Esophagus squamous epithelium (tissue), 5 donors: Measurements from ENCODE around the gene MAIP1. TPM values are rescaled to one million over a fixed set of nuclear protein-coding genes. Genes with fewer than 3 reads are reported as not detected.

Experiments
- DNase-seq: peaks from one replicate; lab custom pipeline; 2025; lab: John Stamatoyannopoulos, UW
- H3K27ac ChIP-seq, 4 donors: fragments of 200-600 bp; sonication (generic); one replicate each; pipeline ENCODE4 v1.5.1; 2016 to 2019; ENCODE audit warnings: mild to moderate bottlenecking in 1 of 4
- H3K27me3 ChIP-seq, 4 donors: fragments of 200-600 bp; sonication (generic); 1 replicate in 3 of 4; 2 replicates in 1 of 4; pipeline versions ENCODE4 v1.5.1 to v1.6.0; 2017 to 2021; ENCODE audit warnings: antibody characterized with exemption in 1 of 4
- H3K36me3 ChIP-seq, 3 donors: fragments of 200-600 bp; sonication (generic); one replicate each; pipeline ENCODE4 v1.5.1; 2016 to 2019
- H3K4me1 ChIP-seq, 3 donors: fragments of 200-600 bp; sonication (generic); one replicate each; pipeline ENCODE4 v1.5.1; 2017 to 2019
- H3K4me3 ChIP-seq, 4 donors: fragments of 200-600 bp; sonication (generic); 1 replicate in 3 of 4; 2 replicates in 1 of 4; pipeline ENCODE4 v1.5.1; 2016 to 2019; ENCODE audit warnings: mild to moderate bottlenecking in 2 of 4, moderate library complexity in 1 of 4
- H3K9me3 ChIP-seq, 3 donors: fragments of 200-600 bp; sonication (generic); one replicate each; pipeline ENCODE4 v1.5.1; 2016 to 2019
- CTCF ChIP-seq, 6 experiments: fragments of 450-650 bp in 4 of 6; fragments of 200-600 bp in 2 of 6; sonication (generic) in 2 of 6; IDR thresholded peaks; one replicate each; pipeline ENCODE4 v1.5.1; 2016 to 2019; ENCODE audit warnings: antibody characterized with exemption in 6 of 6, mild to moderate bottlenecking in 4 of 6, moderate library complexity in 4 of 6
- POLR2A ChIP-seq, 4 donors: fragments of 450-650 bp; IDR thresholded peaks; one replicate each; pipeline ENCODE4 v1.6.1; 2017; ENCODE audit warnings: antibody characterized with exemption in 4 of 4, mild to moderate bottlenecking in 4 of 4, moderate library complexity in 3 of 4
- WGBS, 2 donors: methylation state at CpG; one replicate each; pipeline ENCODE4 v1.1.5; 2018; 5-methylcytosine and 5-hydroxymethylcytosine counted together
- intact Hi-C: fragments of 100-400 bp; cut with DNase I; formaldehyde crosslinking; loops from one replicate; pipeline ENCODE4 v1.15.0; 2022
- total RNA-seq, 4 donors: library from RNA; depleted of rRNA; stranded (reverse); fragments of >200 nt; gene quantifications; one replicate each; pipeline ENCODE4 v1.1.0, GENCODE V29; 2016
- donor health status: DM: yes; HTN: yes; CAD: no.

Gene MAIP1
- total RNA-seq, 4 donors from 2014 or later = 10.4 to 27.4 (median 22.0) TPM

GRCh38 chr2:199968126-199968525 lies 12.7 kb downstream of the MAIP1 start:
- Histone ChIP-seq H3K27me3 (no peaks in the 10 kb centered on the region), H3K27ac (no peak overlapping the region), H3K4me3 (no peak overlapping the region), H3K36me3 (peaks cover 0 to 53% (median 0%) of the 10 kb centered on the region in 3 donors), H3K4me1 (no peaks in the 10 kb centered on the region), H3K9me3 (no peaks in the 10 kb centered on the region)
- DNase-seq = no peak
- intact Hi-C loops = no loop called here
- WGBS, 2 donors = 90 to 91% methylated on average over 1 of the region's 1 CpG
- TF ChIP-seq POLR2A (IDR thresholded peaks at IDR 0.05) = no peak
- TF ChIP-seq CTCF (IDR thresholded peaks at IDR 0.05) = no peak

- H3K9me3 ChIP-seq = no peaks in the 10 kb centered on the region
- WGBS, 2 donors = 83 to 92% methylated on average over 6 of the region's 6 CpGs
- intact Hi-C loops = no loop called here
- no peak overlapping the region for H3K27ac ChIP-seq
- no peaks in the 10 kb centered on the region for H3K27me3 ChIP-seq
- H3K4me3 ChIP-seq = no peak overlapping the region
- TF ChIP-seq CTCF (IDR thresholded peaks at IDR 0.05) (no peak), POLR2A (IDR thresholded peaks at IDR 0.05) (no peak)
- peaks cover 0 to 12% (median 0%) of the 10 kb centered on the region in 3 donors for H3K36me3 ChIP-seq
- H3K4me1 ChIP-seq = no peaks in the 10 kb centered on the region
- DNase-seq = no peak
Measured at GRCh38 chr2:199972088-199972626, 16.8 kb downstream of the MAIP1 start.

- TF ChIP-seq POLR2A (IDR thresholded peaks at IDR 0.05) = no peak
- peak; percentile 20 to 63 (median 39) for TF ChIP-seq CTCF (IDR thresholded peaks at IDR 0.05)
- intact Hi-C loops = no loop called here
- no peak for DNase-seq
Measured at GRCh38 chr2:199973703-199974102, 18.3 kb downstream of the MAIP1 start.

GRCh38 chr2:199975273-199975895 lies 20.0 kb downstream of the MAIP1 start:
- no peak overlapping the region for H3K4me3 ChIP-seq
- no peak for TF ChIP-seq POLR2A (IDR thresholded peaks at IDR 0.05)
- H3K36me3 ChIP-seq = peaks cover 0 to 3% (median 0%) of the 10 kb centered on the region in 3 donors
- no peak for DNase-seq
- peaks cover 0 to 26% (median 11%) of the 10 kb centered on the region in 3 donors for H3K4me1 ChIP-seq
- 81 to 92% methylated on average over 3 of the region's 3 CpGs for whole genome bisulfite sequencing, 2 donors
- intact Hi-C loops = no loop called here
- H3K27ac ChIP-seq = no peak overlapping the region
- H3K9me3 ChIP-seq = no peaks in the 10 kb centered on the region
- H3K27me3 ChIP-seq = no peaks in the 10 kb centered on the region

More at GRCh38 chr2:199973703-199974102, 18.3 kb downstream of the MAIP1 start:
- peaks cover 0 to 11% (median 4%) of the 10 kb centered on the region in 3 donors for H3K4me1 ChIP-seq
- H3K36me3 ChIP-seq = peaks cover 0 to 3% (median 0%) of the 10 kb centered on the region in 3 donors
- H3K27me3 ChIP-seq = no peaks in the 10 kb centered on the region
- WGBS, 2 donors = 14 to 18% methylated on average over 2 of the region's 2 CpGs
- no peaks in the 10 kb centered on the region for H3K9me3 ChIP-seq
- no peak overlapping the region for H3K27ac ChIP-seq
- H3K4me3 ChIP-seq = no peak overlapping the region

GRCh38 chr2:199977984-199978415 lies 22.6 kb downstream of the MAIP1 start:
- Histone ChIP-seq H3K9me3 (no peaks in the 10 kb centered on the region), H3K4me1 (peaks cover 0 to 37% (median 11%) of the 10 kb centered on the region in 3 donors), H3K27ac (peak overlapping the region in 2 of 4 donors; percentile 30 to 46), H3K36me3 (no peaks in the 10 kb centered on the region), H3K4me3 (no peak overlapping the region), H3K27me3 (no peaks in the 10 kb centered on the region)
- no peak for DNase-seq
- intact Hi-C loops = no loop called here
- TF ChIP-seq POLR2A (IDR thresholded peaks at IDR 0.05) (no peak), CTCF (IDR thresholded peaks at IDR 0.05) (peak in 2 of 6 experiments; percentile 15 to 17)
